GF-D8 (cell line): ENCODE results near the gene PCDHGB7.
"Not testable (repeated sequence)": the region's sequence is repeated elsewhere in the genome, so short reads cannot be mapped to it uniquely, and the experiment has no call there.

ENCODE experiments used
- DNase-seq: peaks from one replicate; lab custom pipeline; 2025; lab: John Stamatoyannopoulos, UW

Gene PCDHGB7

DNA sequence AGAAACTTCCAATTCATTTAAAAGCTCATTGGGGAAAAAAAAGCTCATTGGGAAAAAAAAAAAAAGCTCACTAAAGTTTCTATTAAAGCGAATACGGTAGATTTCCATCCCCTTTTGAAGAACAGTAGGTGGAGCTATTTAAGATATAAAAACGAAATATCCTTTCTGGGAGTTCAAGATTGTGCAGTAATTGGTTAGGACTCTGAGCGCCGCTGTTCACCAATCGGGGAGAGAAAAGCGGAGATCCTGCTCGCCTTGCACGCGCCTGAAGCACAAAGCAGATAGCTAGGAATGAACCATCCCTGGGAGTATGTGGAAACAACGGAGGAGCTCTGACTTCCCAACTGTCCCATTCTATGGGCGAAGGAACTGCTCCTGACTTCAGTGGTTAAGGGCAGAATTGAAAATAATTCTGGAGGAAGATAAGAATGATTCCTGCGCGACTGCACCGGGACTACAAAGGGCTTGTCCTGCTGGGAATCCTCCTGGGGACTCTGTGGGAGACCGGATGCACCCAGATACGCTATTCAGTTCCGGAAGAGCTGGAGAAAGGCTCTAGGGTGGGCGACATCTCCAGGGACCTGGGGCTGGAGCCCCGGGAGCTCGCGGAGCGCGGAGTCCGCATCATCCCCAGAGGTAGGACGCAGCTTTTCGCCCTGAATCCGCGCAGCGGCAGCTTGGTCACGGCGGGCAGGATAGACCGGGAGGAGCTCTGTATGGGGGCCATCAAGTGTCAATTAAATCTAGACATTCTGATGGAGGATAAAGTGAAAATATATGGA lies 13.0 kb downstream of the PCDHGB7 start, which contains the start of gene PCDHGA12:
TSS of gene PCDHGA12 (plus strand) at position 176 of the 782 bp plus-strand sequence. CDS start at position 429, 253 bp downstream.
- peak; percentile 43 for DNase-seq

DNA sequence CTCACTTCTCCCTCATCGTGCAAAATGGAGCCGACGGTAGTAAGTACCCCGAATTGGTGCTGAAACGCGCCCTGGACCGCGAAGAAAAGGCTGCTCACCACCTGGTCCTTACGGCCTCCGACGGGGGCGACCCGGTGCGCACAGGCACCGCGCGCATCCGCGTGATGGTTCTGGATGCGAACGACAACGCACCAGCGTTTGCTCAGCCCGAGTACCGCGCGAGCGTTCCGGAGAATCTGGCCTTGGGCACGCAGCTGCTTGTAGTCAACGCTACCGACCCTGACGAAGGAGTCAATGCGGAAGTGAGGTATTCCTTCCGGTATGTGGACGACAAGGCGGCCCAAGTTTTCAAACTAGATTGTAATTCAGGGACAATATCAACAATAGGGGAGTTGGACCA lies 13.8 kb downstream of the PCDHGB7 start:
- DNase-seq = no peak

DNA sequence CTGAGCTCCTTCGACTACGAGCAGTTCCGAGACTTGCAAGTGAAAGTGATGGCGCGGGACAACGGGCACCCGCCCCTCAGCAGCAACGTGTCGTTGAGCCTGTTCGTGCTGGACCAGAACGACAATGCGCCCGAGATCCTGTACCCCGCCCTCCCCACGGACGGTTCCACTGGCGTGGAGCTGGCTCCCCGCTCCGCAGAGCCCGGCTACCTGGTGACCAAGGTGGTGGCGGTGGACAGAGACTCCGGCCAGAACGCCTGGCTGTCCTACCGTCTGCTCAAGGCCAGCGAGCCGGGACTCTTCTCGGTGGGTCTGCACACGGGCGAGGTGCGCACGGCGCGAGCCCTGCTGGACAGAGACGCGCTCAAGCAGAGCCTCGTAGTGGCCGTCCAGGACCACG lies 14.8 kb downstream of the PCDHGB7 start:
- DNase-seq = not testable (repeated sequence)

DNA sequence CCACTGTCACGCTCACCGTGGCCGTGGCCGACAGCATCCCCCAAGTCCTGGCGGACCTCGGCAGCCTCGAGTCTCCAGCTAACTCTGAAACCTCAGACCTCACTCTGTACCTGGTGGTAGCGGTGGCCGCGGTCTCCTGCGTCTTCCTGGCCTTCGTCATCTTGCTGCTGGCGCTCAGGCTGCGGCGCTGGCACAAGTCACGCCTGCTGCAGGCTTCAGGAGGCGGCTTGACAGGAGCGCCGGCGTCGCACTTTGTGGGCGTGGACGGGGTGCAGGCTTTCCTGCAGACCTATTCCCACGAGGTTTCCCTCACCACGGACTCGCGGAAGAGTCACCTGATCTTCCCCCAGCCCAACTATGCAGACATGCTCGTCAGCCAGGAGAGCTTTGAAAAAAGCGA lies 15.2 kb downstream of the PCDHGB7 start:
- not testable (repeated sequence) for DNase-seq

DNA sequence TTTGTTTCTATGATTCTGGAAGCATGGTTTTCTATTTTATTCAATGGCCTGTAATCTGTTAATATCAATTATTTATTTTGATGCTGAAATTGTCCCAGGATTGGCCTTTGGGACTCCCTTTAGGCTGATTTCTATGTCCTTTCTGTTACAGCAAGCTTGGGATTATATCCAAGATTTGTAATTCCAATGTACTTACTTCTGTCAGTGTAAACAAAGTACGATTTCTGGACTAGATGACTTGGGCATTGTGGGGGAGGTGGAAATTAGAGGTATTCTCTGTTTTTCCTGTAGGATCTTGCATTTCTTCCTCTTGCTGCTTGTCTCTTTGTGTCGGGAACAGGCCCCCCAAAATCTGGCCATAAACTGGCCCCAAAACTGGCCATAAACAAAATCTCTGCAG lies 16.5 kb downstream of the PCDHGB7 start:
- DNase-seq = no peak

DNA sequence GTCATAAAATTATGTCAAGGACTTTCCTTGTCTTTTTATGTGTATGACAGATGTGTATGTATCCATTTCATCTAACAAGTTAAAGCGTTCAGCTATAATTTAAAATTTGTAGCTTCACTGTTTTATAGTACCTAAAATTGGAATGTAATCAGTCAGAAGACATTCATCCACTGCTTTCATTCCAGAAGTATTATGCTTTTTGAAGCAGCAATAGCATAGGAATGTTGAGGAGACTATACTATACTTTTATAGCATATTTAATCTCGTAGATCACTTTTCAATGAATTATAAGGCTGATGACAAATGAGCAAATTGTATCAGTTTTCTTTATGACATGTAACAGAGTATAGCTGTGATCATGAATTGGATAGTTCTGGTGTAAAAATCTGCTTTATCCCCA lies 19.7 kb downstream of the PCDHGB7 start:
- DNase-seq = no peak

DNA sequence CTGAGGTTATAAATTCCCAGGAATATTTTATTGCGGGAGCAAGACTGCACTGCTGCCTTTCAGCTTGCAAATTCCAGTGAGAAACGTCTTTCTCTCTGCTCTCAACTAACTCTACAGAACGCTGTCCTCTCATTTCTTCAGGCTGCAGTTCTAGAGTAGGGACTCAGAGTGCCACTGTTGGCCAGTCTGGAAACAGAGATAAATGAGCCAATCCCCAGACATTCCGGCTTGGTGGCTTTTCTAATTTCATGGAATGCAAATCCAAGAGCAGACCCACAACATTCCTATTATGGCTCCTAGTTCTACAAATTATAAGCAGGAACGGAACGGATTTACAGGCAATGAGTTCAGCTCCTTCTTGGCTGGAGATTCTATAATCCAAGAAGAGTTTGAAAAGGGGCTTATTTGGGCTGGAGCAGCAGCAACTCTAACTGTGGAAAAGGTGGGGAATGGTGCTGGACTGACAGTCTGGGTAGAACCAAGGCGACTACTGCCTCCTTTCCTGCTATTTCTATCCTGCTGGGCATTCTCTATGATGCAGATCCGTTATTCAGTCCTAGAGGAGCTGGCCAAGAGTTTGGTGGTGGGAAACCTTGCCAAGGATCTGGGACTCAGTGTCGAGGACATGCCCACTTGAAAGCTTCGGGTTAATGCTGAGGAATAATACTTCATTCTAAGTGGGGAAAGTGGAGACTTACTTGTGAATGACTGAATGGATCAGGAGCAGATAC lies 22.1 kb downstream of the PCDHGB7 start:
- DNase-seq = no peak

DNA sequence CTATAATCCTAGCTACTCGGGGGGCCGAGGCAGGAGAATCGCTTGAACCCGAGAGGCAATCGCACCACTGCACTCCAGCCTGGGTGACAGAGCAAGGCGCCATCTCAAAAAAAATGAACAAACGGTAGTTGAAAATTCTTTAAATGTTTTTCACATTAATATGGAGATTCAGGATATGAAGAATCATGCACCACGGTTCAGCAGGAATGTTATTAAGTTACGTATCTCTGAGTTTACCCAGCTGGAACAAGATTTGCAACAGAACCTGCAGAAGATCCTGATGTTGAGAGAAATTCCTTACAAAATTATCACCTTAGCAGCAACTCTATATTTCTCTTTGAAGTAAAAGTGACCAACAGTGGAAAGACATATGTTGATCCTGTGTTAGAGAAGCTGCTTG lies 22.9 kb downstream of the PCDHGB7 start:
- DNase-seq = no peak

DNA sequence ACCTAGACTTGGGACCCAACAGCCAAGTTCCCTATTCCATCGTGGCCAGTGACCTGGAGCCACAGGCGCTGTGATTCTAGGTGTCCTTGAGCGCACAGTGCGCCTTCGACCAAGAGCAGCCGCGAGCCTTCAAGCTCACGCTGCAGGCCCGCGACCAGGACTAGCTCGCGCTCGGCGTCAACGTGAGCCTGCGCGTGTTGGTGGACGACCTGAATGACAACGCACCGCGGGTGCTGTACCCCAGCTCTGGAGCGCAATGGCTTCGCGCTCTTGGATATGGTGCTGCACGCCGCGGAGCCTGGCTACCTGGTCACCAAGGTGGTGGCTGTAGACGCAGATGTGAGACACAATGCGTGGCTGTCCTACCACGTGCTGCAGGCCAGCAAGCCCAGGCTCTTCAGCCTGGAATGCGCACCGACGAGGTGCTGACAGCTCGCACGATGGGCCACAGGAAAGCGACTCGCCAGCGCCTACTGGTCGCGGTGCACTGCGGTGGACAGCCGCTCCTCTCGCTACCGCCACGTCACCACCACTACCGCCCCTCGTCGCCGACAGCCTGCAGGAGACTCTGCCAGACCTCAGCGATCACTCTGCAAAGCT lies 24.2 kb downstream of the PCDHGB7 start:
- no peak for DNase-seq

DNA sequence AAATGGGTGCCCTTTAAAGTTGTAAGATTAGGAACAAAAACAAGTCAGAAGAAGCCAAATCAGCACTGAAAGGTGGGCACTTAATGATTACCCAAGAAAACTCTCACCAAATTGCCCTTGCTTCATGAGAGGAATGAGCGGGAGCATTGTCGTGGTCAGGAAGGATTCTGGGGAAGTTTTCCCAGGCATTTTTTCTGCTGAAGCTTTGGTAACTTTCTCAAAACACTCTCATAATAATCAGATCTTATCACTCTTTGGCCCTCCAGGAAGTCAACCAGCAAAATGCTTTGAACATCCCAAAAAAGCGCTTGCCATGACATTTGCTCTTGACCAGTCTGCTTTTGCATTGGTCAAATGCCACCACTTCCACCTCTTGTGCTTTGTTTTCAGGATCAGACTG lies 47.9 kb downstream of the PCDHGB7 start:
- no peak for DNase-seq
